SKM-1 (cell line): ENCODE results near the gene TYMP.
"Not testable (repeated sequence)": the region's sequence is repeated elsewhere in the genome, so short reads cannot be mapped to it uniquely, and the experiment has no call there.

Source experiments
- DNase-seq: peaks from one replicate; lab custom pipeline; 2025; ENCODE audit not compliant: unreplicated experiment; lab: John Stamatoyannopoulos, UW

Gene TYMP

GRCh38 chr22:50542416-50542927 is 12.7 kb upstream of the TYMP start:
- DNase-seq: peak; percentile 28

GRCh38 chr22:50541667-50542026 is 11.8 kb upstream of the TYMP start:
- peak; percentile 68 for DNase-seq

GRCh38 chr22:50540381-50540780 is 10.6 kb upstream of the TYMP start:
- no peak for DNase-seq

GRCh38 chr22:50537765-50538164 is 8.0 kb upstream of the TYMP start:
- DNase-seq: no peak

GRCh38 chr22:50536226-50536625 is 6.4 kb upstream of the TYMP start:
- no peak for DNase-seq

- no peak for DNase-seq
Observed at GRCh38 chr22:50535113-50535512, 5.3 kb upstream of the TYMP start.

- not testable (repeated sequence) for DNase-seq
Observed at GRCh38 chr22:50533856-50534711, 4.3 kb upstream of the TYMP start.

GRCh38 chr22:50532824-50533796 is 3.3 kb upstream of the TYMP start:
- no peak for DNase-seq

- no peak for DNase-seq
Observed at GRCh38 chr22:50531962-50532674, 2.3 kb upstream of the TYMP start.

- DNase-seq: no peak
Observed at GRCh38 chr22:50531546-50531961, 1.7 kb upstream of the TYMP start.

- no peak for DNase-seq
Observed at GRCh38 chr22:50530877-50531545, 1.2 kb upstream of the TYMP start.

- DNase-seq: no peak
Observed at GRCh38 chr22:50530580-50530876, 716 bp upstream of the TYMP start.

- DNase-seq: no peak
Observed at GRCh38 chr22:50529416-50529896, 356 bp downstream of the TYMP start.

GRCh38 chr22:50528682-50529415 is 963 bp downstream of the TYMP start:
- DNase-seq: no peak

GRCh38 chr22:50527921-50528681 is 1.7 kb downstream of the TYMP start:
- no peak for DNase-seq

GRCh38 chr22:50526834-50527801 is 2.7 kb downstream of the TYMP start:
- DNase-seq: peak; percentile 58

- peak; percentile 58 for DNase-seq
Observed at GRCh38 chr22:50526108-50526833, 3.5 kb downstream of the TYMP start.

- DNase-seq: no peak
Observed at GRCh38 chr22:50525858-50526107, 4.0 kb downstream of the TYMP start.
